ENCODE measurements around the gene CTNNBL1.

DNA sequence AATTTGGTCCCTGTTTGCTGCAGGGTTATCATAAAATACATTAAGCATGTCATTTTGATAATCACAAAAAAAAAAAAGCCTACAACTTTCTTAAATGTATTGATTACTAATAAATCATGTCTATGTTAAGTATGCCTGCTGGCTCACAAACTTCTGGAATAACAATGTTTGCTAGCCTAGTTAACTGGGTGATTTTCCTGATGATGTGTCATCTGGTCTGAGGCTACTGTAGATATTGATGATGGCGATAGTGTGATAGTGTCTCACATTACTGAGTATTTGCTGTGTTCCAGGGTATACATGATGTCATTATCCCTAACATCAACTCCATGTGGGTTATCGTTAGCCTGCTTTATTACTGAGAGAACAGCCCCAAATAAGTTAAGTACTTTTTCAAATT lies 122.9 kb downstream of the CTNNBL1 start:
- TF ChIP-seq, protein P1, sequence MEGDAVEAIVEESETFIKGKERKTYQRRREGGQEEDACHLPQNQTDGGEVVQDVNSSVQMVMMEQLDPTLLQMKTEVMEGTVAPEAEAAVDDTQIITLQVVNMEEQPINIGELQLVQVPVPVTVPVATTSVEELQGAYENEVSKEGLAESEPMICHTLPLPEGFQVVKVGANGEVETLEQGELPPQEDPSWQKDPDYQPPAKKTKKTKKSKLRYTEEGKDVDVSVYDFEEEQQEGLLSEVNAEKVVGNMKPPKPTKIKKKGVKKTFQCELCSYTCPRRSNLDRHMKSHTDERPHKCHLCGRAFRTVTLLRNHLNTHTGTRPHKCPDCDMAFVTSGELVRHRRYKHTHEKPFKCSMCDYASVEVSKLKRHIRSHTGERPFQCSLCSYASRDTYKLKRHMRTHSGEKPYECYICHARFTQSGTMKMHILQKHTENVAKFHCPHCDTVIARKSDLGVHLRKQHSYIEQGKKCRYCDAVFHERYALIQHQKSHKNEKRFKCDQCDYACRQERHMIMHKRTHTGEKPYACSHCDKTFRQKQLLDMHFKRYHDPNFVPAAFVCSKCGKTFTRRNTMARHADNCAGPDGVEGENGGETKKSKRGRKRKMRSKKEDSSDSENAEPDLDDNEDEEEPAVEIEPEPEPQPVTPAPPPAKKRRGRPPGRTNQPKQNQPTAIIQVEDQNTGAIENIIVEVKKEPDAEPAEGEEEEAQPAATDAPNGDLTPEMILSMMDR (IDR thresholded peaks at IDR 0.05; ENCODE audit: poor library complexity) = no peak
- no peak for TF ChIP-seq EZH2 (IDR thresholded peaks at IDR 0.05; ENCODE audit: borderline replicate concordance)

All from hepatocyte (in vitro differentiated cells).